ENCODE results near the gene ZNF14.

- TF ChIP-seq, protein P1, sequence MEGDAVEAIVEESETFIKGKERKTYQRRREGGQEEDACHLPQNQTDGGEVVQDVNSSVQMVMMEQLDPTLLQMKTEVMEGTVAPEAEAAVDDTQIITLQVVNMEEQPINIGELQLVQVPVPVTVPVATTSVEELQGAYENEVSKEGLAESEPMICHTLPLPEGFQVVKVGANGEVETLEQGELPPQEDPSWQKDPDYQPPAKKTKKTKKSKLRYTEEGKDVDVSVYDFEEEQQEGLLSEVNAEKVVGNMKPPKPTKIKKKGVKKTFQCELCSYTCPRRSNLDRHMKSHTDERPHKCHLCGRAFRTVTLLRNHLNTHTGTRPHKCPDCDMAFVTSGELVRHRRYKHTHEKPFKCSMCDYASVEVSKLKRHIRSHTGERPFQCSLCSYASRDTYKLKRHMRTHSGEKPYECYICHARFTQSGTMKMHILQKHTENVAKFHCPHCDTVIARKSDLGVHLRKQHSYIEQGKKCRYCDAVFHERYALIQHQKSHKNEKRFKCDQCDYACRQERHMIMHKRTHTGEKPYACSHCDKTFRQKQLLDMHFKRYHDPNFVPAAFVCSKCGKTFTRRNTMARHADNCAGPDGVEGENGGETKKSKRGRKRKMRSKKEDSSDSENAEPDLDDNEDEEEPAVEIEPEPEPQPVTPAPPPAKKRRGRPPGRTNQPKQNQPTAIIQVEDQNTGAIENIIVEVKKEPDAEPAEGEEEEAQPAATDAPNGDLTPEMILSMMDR (conservative IDR thresholded peaks at IDR 0.05 in 1 of 2, IDR thresholded peaks at IDR 0.05 in 1 of 2; ENCODE audit: extremely low read depth in 1 of 2, insufficient read depth in 1 of 2, low read depth in 1 of 2, low read length in 2 of 2), result no peak
- no peak for TF ChIP-seq EZH2 (IDR thresholded peaks at IDR 0.05; ENCODE audit: borderline replicate concordance, low read length)
Observed at GRCh38 chr19:19743176-19743575, 10.3 kb upstream of the ZNF14 start.

Measured in mammary epithelial cell (primary cell).